GM18861 (cell line): ENCODE data around the gene TSPAN18.

Experiments
- ATAC-seq: cut with Tn5 transposase; IDR thresholded peaks from one replicate; pipeline ENCODE4 v1.9.1; 2021; ENCODE audit not compliant: unreplicated experiment

The TSPAN18 gene

GRCh38 chr11:44971185-44971584 is 244.4 kb downstream of the TSPAN18 start:
- no peak for ATAC-seq

DNA sequence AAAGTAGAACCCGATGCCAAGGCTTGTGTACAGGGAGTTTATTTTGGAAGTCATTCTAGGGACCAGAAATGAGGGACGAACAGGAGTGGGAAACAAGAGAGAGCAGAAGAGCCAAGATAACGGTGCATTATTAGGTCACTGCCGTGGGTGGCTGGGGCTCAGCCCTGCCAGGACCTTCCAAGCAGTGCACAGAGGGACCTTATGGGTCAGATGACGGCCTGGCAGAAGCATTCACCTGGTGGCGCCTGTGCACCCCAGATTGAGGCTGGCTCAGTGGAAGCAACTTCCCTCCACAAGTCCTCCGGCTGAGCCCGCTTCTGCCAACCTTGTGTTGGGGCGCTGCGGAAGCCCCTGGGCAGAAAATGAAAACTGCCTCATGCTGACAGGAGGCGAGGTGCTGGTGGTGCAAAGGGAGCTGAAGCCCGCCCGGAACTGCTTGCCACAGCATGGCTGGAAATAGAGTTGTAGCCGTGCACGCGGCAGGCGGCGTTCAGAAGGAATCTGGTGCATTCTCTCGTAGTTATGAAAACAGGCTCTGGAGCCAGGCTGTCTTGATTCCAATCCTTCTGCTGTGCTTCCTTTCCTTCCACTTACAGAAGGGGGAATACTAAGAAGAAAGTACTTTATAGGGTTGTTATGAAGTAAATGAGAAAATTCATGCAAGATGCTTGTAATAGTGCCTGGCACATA is 246.1 kb downstream of the TSPAN18 start:
- ATAC-seq, result no peak

GRCh38 chr11:44973632-44974401 is 247.1 kb downstream of the TSPAN18 start:
- no peak for ATAC-seq

DNA sequence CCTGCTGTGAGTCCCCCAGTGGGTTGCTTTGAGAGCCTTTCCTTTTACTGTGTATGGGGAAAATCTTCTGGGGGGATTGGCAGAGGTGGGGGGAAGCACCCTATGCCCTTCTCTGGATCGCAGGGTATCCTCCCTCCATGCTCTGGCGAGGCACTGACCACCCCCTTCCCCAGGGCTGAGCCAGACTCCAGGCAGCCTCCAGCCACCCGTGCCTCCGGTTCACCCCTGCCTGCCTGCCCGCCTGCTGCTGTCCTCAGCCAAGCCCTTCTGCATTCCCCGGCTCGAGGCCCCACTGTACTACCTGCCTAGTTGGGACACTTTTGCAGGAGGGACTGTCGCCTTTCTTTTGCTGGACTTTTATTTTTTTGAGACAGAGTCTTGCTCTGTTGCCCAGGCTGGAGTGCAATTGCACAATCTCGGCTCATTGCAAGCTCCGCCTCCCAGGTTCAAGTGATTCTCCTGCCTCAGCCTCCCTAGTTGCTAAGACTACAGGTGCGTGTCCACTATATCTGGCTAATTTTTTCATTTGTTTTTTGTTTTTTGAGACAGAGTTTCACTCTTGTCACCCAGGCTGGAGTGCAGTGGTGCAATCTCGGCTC is 247.7 kb downstream of the TSPAN18 start:
- ATAC-seq, result no peak

GRCh38 chr11:44976576-44976975 is 249.8 kb downstream of the TSPAN18 start:
- no peak for ATAC-seq

GRCh38 chr11:44977493-44977984 is 250.8 kb downstream of the TSPAN18 start:
- no peak for ATAC-seq

GRCh38 chr11:44978274-44978960 is 251.7 kb downstream of the TSPAN18 start:
- ATAC-seq, result no peak

DNA sequence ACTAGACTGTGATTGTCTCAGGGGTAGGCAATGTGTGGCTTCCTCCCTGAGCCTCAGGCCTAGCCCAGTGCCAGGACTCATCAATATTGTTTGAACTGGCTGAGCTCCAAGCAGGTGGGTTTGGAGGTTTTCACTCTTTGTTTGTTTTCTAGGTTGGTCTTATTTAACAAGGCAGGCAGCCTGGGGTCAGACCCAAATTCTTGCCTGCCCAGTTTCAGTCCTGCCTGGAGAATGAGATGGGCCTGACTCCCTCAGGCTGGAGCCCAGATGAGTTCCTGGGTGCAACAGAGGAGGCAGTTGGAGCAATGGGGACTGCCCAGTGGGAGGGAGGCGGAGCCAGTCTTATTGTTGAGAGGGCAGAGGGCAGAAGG is 252.2 kb downstream of the TSPAN18 start:
- no peak for ATAC-seq

DNA sequence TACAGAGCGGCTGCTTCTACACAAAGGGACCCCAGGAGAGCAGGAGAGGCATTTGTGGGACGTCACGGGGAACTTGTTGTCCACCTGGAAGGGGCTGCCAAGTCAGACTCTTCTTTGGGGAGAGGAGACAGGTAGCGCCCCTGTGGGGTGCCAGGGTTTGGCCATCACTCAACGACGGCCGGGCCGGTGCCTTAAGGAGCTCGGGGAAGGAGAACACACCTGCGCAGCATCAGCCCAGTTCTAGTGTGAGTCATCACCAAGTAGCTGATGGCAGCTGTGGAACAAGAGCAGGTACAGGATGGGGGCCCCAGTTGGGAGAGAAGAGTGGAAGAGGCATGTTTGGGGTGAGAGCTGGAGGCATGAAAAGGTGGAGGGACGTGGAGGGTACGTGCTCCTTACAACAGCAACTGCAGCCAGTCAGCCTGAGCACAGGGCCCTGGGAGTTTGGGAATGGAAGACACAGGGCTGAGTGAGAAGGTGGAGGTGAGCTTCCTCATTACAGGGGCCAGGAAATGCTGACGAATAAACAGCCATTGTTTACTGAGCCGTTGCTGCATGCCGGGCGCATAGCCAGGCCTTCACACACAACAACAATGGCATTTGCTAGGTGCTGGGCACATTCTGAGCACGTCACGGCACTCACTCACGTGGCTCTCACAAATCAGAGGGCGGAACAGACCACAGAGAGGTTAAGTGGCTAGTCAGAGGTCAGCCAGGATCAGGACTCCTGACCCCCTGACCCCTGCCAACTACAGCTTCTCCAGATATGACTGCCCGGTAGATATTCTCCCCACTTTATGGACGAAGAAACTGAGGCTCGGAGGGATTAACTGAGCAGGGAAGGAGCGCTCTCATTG is 253.0 kb downstream of the TSPAN18 start:
- ATAC-seq, result no peak

DNA sequence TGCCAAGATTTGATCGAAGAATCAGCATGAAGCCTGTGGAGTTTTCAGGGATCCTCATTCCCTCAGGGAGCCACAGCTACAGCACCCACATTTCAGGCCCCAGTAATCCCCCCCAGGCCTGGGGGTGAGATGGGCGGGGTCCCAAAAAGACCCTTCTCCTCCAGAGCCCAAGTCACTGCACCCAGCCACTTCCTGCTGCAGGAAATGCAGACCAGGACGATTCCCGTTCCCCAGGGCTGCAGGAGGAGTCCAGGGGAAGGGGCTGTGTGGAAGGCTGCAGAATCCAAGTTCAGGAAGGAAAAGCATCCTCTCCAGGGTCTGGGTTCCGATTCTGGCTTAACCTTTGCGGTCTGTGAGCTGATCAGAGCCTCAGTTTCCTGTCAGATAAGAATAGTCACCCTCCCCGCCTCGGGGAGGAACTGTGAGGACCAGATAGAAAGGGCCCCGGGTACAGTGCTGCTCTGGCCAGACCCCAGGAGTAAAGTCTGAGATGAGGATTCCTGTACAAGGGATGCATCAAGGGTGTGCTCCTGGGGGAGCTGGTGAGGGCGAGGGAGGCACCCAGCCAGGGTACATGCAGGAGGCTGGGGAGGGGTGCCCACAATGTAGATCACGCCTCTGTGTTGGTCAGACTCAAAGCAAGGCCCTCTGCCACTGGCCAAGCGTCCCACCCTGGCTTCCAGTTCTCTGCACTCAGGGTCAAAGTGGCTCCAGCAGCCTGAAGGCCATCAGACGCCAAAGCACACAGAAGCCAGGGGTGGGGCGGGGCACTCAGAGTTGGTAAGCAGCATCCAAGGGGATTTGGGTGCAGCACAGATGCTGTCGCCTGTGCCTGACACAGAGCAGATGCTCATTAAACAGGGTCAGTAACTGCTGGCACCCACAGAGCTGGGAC is 254.0 kb downstream of the TSPAN18 start:
- ATAC-seq, result no peak
